ENCODE results near the gene GPR37L1.

DNA sequence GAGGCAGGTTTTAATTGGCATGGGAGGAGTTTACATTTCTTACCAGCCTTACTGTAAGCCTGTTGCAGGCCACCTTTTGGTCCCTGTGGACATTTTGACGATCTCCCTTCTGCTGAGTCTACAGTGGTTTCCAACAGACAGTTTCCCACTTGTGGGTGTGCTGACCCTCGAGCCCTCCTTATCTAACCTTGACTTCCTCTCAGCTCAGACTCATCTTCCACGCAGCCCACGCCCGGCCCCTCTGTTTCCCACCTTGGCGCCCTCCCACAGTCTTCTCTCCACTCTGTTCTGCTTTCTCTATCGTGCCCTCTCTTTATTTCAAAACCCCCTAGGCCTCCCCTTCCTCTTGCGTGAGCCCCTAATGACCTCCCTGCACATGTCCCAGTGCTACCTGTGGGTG, 27.9 kb downstream of the GPR37L1 start:
- no peak for TF ChIP-seq EZH2phosphoT487 (IDR thresholded peaks at IDR 0.05; ENCODE audit: low read length)
- TF ChIP-seq, protein P1, sequence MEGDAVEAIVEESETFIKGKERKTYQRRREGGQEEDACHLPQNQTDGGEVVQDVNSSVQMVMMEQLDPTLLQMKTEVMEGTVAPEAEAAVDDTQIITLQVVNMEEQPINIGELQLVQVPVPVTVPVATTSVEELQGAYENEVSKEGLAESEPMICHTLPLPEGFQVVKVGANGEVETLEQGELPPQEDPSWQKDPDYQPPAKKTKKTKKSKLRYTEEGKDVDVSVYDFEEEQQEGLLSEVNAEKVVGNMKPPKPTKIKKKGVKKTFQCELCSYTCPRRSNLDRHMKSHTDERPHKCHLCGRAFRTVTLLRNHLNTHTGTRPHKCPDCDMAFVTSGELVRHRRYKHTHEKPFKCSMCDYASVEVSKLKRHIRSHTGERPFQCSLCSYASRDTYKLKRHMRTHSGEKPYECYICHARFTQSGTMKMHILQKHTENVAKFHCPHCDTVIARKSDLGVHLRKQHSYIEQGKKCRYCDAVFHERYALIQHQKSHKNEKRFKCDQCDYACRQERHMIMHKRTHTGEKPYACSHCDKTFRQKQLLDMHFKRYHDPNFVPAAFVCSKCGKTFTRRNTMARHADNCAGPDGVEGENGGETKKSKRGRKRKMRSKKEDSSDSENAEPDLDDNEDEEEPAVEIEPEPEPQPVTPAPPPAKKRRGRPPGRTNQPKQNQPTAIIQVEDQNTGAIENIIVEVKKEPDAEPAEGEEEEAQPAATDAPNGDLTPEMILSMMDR (IDR thresholded peaks at IDR 0.05; ENCODE audit: low read length), result no peak
- TF ChIP-seq EZH2 (optimal IDR thresholded peaks at IDR 0.05; ENCODE audit: low read depth, low read length), result no peak
